ENCODE data around the gene THSD8. TPM values are rescaled to one million over a fixed set of nuclear protein-coding genes. Genes with fewer than 3 reads are reported as not detected.

THSD8 gene
- total and polyA plus RNA-seq, 2 donors (not counting 1 experiment from before 2014, with no cell fraction given), result not detected

- no peaks in the 10 kb centered on the region for H4K20me1 ChIP-seq (ENCODE audit: control insufficient read depth, insufficient read depth, low read length, poor library complexity, severe bottlenecking)
- H3K36me3 ChIP-seq (replicated peaks in 1 of 2; ENCODE audit: control extremely low read depth in 1 of 2, control insufficient read depth in 1 of 2, extremely low read depth in 1 of 2, insufficient read depth in 2 of 2, low read length in 1 of 2), result no peaks in the 10 kb centered on the region
- no peak for TF ChIP-seq EZH2 (IDR thresholded peaks at IDR 0.05; ENCODE audit: borderline replicate concordance, insufficient read depth, low read depth, low read length, poor library complexity, severe bottlenecking)
- TF ChIP-seq CTCF (IDR thresholded peaks at IDR 0.05), result no peak
- CTCF ChIA-PET, result interaction anchor here (3.9 to 5.0 kb wide), 2 partner anchors 8 to 11 kb away, joined by 28 to 65 read pairs; no protein-coding TSS in a partner anchor
- intact Hi-C loops (cut with micrococcal nuclease), result loop anchor here (5.0 kb wide), 1 partner anchor 1203 kb away; no protein-coding TSS in a partner anchor
- H3K4me2 ChIP-seq (replicated peaks; ENCODE audit: low read depth, low read length, poor library complexity, severe bottlenecking), result peak overlapping the region; percentile 96
- peak overlapping the region; percentile 92 to 97 for H3K27ac ChIP-seq (ENCODE audit: low read length in 2 of 2)
- no peak for ATAC-seq (ENCODE audit: low read depth)
- Mint-ChIP-seq H3K27ac (no peak overlapping the region), H3K4me3 (no peak overlapping the region), H3K27me3 (no peaks in the 10 kb centered on the region), H3K9me3 (ENCODE audit: insufficient read depth) (no peaks in the 10 kb centered on the region), H3K4me1 (peaks cover 44% of the 10 kb centered on the region)
- no peaks in the 10 kb centered on the region for H3K27me3 ChIP-seq (replicated peaks in 1 of 4; ENCODE audit: control extremely low read depth in 1 of 4, control insufficient read depth in 3 of 4, insufficient read depth in 4 of 4, low read length in 3 of 4)
- no peak overlapping the region for H3K4me3 ChIP-seq (ENCODE audit: control extremely low read depth in 1 of 5, extremely low read depth in 1 of 5, insufficient read depth in 1 of 5, low read depth in 2 of 5, low read length in 4 of 5)
- DNase-seq, result peak; percentile 71
- H3K79me2 ChIP-seq (ENCODE audit: control insufficient read depth, insufficient read depth, low read length), result no peaks in the 10 kb centered on the region
- H2AFZ ChIP-seq (ENCODE audit: insufficient read depth, low read depth, low read length, poor library complexity, severe bottlenecking), result no peak overlapping the region
- H3K9me3 ChIP-seq (ENCODE audit: control extremely low read depth in 1 of 3, control insufficient read depth in 2 of 3, insufficient read depth in 1 of 3, low read length in 2 of 3), result no peaks in the 10 kb centered on the region
- peaks cover 75 to 84% of the 10 kb centered on the region in 2 donors for H3K4me1 ChIP-seq (ENCODE audit: control insufficient read depth in 2 of 2, insufficient read depth in 2 of 2, low read length in 2 of 2)
- WGBS (ENCODE audit: insufficient coverage), result 53% methylated on average over 4 of the region's 4 CpGs
- POLR2A ChIA-PET, result interaction anchor here (1.8 to 4.9 kb wide), 3 partner anchors 8 to 11 kb away, joined by 5 to 118 read pairs (median 36); partner anchors contain the start of gene JUNB
- H3K9ac ChIP-seq (ENCODE audit: low read length), result peak overlapping the region; percentile 13
Observed at GRCh38 chr19:12785431-12786031, 16.3 kb upstream of the THSD8 start.
